Measurements from ENCODE around the gene B3GNT8.

DNA sequence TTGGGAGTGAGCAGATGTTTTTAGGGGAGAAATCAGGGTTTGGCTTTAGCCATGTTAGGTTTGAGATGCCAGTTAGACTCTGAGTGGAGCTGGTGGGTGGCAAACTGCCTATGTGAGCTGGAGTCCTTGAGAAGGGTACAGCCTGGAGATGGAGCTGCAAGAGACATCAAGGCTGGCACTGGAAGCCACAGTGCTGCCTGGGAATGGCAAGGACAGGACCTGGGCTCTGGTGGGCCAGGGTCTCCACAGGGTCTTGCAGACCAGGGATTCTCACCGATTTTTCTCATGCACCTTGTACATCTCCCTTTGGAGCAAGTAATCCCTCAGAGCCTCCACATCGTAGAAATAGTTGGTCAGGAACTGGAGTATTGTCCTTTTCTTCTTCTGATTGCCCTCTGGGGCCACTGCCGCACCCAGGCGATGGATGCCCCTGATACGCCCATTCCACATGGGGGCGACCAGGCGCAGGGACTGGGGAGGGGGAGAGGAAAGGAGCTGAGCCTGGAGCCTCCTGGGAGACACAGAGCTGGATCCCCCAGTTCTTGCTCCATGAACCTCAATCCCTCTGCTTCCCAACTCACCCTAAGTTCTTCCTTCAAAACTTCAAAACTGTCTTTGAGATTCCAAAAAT, 10.9 kb upstream of the B3GNT8 start:
- TF ChIP-seq POLR2A (IDR thresholded peaks at IDR 0.05) (no peak), EP300 (IDR thresholded peaks at IDR 0.05) (no peak), POLR2AphosphoS5 (IDR thresholded peaks at IDR 0.05) (no peak)
- TF ChIP-seq, protein P1, sequence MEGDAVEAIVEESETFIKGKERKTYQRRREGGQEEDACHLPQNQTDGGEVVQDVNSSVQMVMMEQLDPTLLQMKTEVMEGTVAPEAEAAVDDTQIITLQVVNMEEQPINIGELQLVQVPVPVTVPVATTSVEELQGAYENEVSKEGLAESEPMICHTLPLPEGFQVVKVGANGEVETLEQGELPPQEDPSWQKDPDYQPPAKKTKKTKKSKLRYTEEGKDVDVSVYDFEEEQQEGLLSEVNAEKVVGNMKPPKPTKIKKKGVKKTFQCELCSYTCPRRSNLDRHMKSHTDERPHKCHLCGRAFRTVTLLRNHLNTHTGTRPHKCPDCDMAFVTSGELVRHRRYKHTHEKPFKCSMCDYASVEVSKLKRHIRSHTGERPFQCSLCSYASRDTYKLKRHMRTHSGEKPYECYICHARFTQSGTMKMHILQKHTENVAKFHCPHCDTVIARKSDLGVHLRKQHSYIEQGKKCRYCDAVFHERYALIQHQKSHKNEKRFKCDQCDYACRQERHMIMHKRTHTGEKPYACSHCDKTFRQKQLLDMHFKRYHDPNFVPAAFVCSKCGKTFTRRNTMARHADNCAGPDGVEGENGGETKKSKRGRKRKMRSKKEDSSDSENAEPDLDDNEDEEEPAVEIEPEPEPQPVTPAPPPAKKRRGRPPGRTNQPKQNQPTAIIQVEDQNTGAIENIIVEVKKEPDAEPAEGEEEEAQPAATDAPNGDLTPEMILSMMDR (IDR thresholded peaks at IDR 0.05), result no peak
